Ascending aorta (tissue), 2 donors: ENCODE data around the gene KCNIP1. TPM values are rescaled to one million over a fixed set of nuclear protein-coding genes. Genes with fewer than 3 reads are reported as not detected.

Experiments
- DNase-seq, 2 donors: peaks; one replicate each; pipeline ENCODE4 v3.0.0-alpha.2; 2019; ENCODE audit warnings: low spot score in 2 of 2
- H3K27ac ChIP-seq, 2 donors: fragments of 200-600 bp; sonication (generic); one replicate each; pipeline ENCODE4 v1.5.1; 2016 to 2017; ENCODE audit warnings: mild to moderate bottlenecking in 1 of 2
- H3K27me3 ChIP-seq: fragments of 200-600 bp; sonication (generic); one replicate; pipeline ENCODE4 v1.5.1; 2017
- H3K36me3 ChIP-seq, 2 donors: fragments of 200-600 bp; sonication (generic); one replicate each; pipeline ENCODE4 v1.5.1; 2016
- H3K4me1 ChIP-seq, 2 donors: fragments of 200-600 bp; sonication (generic); one replicate each; pipeline ENCODE4 v1.5.1; 2016 to 2017; ENCODE audit warnings: mild to moderate bottlenecking in 1 of 2
- H3K4me3 ChIP-seq, 2 donors: fragments of 200-600 bp; sonication (generic); one replicate each; pipeline ENCODE4 v1.5.1; 2016 to 2017; ENCODE audit warnings: mild to moderate bottlenecking in 1 of 2
- H3K9me3 ChIP-seq, 2 donors: fragments of 200-600 bp; sonication (generic); one replicate each; pipeline ENCODE4 v1.5.1; 2016
- CTCF ChIP-seq, 3 experiments: fragments of 200-600 bp in 2 of 3; fragments of 450-650 bp in 1 of 3; sonication (generic) in 2 of 3; IDR thresholded peaks; one replicate each; pipeline ENCODE4 v1.5.1; 2016 to 2019; ENCODE audit warnings: antibody characterized with exemption in 3 of 3, mild to moderate bottlenecking in 1 of 3, moderate library complexity in 1 of 3
- intact Hi-C: fragments of 100-400 bp; cut with DNase I; formaldehyde crosslinking; loops from one replicate; pipeline ENCODE4 v1.15.1; 2023
- total RNA-seq: library from RNA; depleted of rRNA; stranded (reverse); fragments of >200 nt; gene quantifications from one replicate; pipeline ENCODE4 v1.1.0, GENCODE V29; 2016

The KCNIP1 gene
- total RNA-seq, 1 donor from 2014 or later, result not detected

GRCh38 chr5:170527991-170528390 is 24.2 kb downstream of the KCNIP1 start:
- Histone ChIP-seq H3K36me3 (no peaks in the 10 kb centered on the region), H3K27ac (no peak overlapping the region), H3K9me3 (no peaks in the 10 kb centered on the region), H3K4me1 (no peaks in the 10 kb centered on the region), H3K27me3 (no peaks in the 10 kb centered on the region), H3K4me3 (no peak overlapping the region)
- DNase-seq, result no peak
- no peak for TF ChIP-seq CTCF (IDR thresholded peaks at IDR 0.05)
- intact Hi-C loops, result no loop called here

- H3K4me1 ChIP-seq, result no peaks in the 10 kb centered on the region
- H3K27me3 ChIP-seq, result no peaks in the 10 kb centered on the region
- no peak overlapping the region for H3K27ac ChIP-seq
- no peak overlapping the region for H3K4me3 ChIP-seq
- no peaks in the 10 kb centered on the region for H3K36me3 ChIP-seq
- no peak for DNase-seq
- H3K9me3 ChIP-seq, result no peaks in the 10 kb centered on the region
- intact Hi-C loops, result no loop called here
- TF ChIP-seq CTCF (IDR thresholded peaks at IDR 0.05), result no peak
Observed at GRCh38 chr5:170528976-170529375, 25.2 kb downstream of the KCNIP1 start.

GRCh38 chr5:170532935-170533334 is 29.1 kb downstream of the KCNIP1 start:
- Histone ChIP-seq H3K27me3 (no peaks in the 10 kb centered on the region), H3K9me3 (no peaks in the 10 kb centered on the region), H3K36me3 (no peaks in the 10 kb centered on the region), H3K27ac (no peak overlapping the region), H3K4me3 (no peak overlapping the region), H3K4me1 (no peaks in the 10 kb centered on the region)
- no peak for DNase-seq
- TF ChIP-seq CTCF (IDR thresholded peaks at IDR 0.05), result no peak
- intact Hi-C loops, result no loop called here

- Histone ChIP-seq H3K4me3 (no peak overlapping the region), H3K27me3 (no peaks in the 10 kb centered on the region), H3K36me3 (no peaks in the 10 kb centered on the region), H3K27ac (no peak overlapping the region), H3K4me1 (no peaks in the 10 kb centered on the region), H3K9me3 (no peaks in the 10 kb centered on the region)
- no peak for DNase-seq
- intact Hi-C loops, result no loop called here
- no peak for TF ChIP-seq CTCF (IDR thresholded peaks at IDR 0.05)
Observed at GRCh38 chr5:170533383-170533782, 29.6 kb downstream of the KCNIP1 start.

GRCh38 chr5:170534177-170534576 is 30.4 kb downstream of the KCNIP1 start:
- Histone ChIP-seq H3K27ac (no peak overlapping the region), H3K36me3 (no peaks in the 10 kb centered on the region), H3K9me3 (no peaks in the 10 kb centered on the region), H3K27me3 (no peaks in the 10 kb centered on the region), H3K4me3 (no peak overlapping the region), H3K4me1 (no peaks in the 10 kb centered on the region)
- DNase-seq, result no peak
- TF ChIP-seq CTCF (IDR thresholded peaks at IDR 0.05), result no peak
- intact Hi-C loops, result no loop called here

- H3K9me3 ChIP-seq, result no peaks in the 10 kb centered on the region
- no peaks in the 10 kb centered on the region for H3K27me3 ChIP-seq
- H3K27ac ChIP-seq, result no peak overlapping the region
- no peaks in the 10 kb centered on the region for H3K4me1 ChIP-seq
- no peak for TF ChIP-seq CTCF (IDR thresholded peaks at IDR 0.05)
- no peaks in the 10 kb centered on the region for H3K36me3 ChIP-seq
- H3K4me3 ChIP-seq, result no peak overlapping the region
- DNase-seq, result no peak
- intact Hi-C loops, result no loop called here
Observed at GRCh38 chr5:170534941-170535340, 31.1 kb downstream of the KCNIP1 start.
